GM19043 (cell line): ENCODE data around the gene PRAMEF20.
"Not testable (repeated sequence)": the region's sequence is repeated elsewhere in the genome, so short reads cannot be mapped to it uniquely, and the experiment has no call there.

Experiments
- ATAC-seq: cut with Tn5 transposase; IDR thresholded peaks from one replicate; pipeline ENCODE4 v1.9.1; 2021; ENCODE audit warnings: low read depth; ENCODE audit not compliant: unreplicated experiment

Gene PRAMEF20

DNA sequence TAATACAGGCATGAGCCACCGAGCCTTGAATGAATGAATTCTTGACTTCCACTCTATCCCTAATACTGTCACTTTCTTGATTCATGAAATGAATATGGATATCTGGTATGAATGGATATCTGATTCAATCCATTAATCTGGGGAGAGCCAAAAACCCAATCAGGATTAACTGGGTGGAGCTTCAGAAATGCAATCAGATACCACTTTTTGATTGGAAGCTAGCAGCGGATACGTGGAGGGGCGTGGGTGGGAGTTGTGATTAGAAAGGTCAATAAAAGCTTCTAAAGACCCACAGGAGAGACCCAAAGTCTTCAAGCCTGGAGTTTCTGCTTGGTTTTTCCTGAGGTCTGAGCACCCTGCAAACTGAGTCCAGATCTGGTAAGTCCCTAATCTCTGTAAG is at the start of gene PRAMEF20:
TSS of gene PRAMEF20 (plus strand) at position 301 of the 400 bp plus-strand sequence. CDS start 5,905 bp downstream, outside the sequence.
- not testable (repeated sequence) for ATAC-seq

DNA sequence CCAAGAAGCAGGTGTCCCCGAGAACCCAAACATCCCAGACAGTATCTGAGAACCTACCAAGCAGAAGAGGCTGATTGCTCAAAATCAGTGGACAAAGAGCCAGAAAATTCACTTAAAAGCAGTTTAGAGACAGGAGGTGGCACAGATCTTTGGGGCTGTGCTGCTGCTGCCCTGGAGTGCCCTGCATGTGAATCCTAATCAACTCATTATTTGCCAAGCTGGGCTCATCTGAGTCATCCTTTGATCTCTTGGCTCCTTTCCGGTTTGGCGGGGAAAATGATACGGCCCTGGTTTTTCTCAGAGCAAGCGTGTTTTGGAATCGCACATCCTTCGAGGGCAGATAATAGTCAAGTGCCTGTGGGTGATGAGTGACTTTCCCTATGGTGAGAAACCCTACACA is 47.9 kb upstream of the PRAMEF20 start:
- ATAC-seq = not testable (repeated sequence)

DNA sequence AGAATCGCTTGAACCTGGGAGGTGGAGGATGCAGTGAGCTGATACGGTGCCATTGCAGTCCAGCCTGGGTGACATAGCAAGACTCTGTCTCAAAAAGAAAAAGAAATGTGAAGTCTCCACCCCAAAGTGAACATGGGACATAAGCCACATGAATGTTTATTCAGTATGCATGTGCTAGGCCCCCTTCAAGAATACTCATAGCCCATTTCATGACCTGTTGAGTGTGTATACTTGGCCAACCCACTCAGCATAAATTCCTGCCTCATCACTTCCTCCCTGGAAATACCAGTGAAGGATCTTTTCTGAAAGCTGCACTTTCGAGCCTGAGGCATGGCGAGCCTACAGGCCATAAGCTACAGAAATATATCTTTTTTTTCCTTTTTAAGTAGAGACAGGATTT is 45.3 kb upstream of the PRAMEF20 start:
- not testable (repeated sequence) for ATAC-seq

DNA sequence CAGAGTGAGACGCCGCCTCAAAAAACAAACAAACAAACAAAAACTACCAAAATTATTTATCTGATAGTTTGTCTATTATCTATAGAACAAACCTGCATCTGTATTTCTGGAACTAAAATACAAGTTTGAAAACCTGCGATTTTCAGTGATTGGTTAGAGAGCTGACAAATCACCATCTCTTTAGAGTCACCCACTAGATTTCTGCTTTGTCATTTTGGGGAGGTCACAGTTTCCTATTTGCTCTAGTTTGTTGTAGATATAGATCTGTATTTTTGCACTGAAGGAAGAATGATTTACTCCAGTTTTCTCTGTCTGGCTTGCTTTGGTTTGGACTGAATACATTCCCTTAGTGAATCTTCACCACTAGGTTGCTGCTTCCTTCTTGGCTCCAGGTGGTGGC is 43.7 kb upstream of the PRAMEF20 start:
- ATAC-seq = not testable (repeated sequence)

DNA sequence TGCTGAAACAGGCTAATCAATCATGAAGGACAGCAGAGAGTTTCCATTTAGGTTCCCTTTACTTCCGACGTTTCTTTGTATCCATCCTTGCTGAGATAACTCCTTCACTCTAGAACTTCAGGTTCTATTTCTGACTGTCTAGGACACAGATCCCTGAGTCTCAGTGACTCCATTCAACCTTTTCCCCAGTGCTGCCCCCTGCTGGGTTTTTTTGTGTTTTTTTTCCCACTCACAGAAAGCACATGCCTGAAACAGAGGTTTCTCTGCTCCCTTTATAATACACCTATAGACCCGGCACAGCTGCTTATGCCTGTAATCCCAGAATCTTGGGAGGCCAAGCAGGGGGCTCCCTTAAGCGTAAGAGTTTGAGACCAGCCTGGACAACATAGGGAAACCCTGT is 41.7 kb upstream of the PRAMEF20 start:
- ATAC-seq = not testable (repeated sequence)

DNA sequence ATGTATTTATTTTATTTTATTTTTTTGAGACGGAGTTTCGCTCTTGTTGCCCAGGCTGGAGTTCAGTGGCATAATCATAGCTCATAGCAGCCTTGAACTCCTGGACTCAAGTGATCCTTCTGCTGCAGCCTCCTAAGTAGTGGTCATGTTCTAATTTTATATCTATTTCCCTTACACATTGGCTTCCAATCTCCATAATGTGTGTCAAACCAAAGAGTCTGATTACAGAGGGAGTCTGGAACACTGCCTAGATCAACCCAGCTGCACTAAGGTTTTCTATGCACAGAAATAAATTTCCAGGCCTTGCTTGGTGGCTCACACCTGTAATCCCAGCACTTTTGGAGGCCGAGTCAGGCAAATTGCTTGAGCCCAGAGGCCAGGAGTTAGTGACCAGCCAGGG is 31.3 kb upstream of the PRAMEF20 start:
- not testable (repeated sequence) for ATAC-seq

DNA sequence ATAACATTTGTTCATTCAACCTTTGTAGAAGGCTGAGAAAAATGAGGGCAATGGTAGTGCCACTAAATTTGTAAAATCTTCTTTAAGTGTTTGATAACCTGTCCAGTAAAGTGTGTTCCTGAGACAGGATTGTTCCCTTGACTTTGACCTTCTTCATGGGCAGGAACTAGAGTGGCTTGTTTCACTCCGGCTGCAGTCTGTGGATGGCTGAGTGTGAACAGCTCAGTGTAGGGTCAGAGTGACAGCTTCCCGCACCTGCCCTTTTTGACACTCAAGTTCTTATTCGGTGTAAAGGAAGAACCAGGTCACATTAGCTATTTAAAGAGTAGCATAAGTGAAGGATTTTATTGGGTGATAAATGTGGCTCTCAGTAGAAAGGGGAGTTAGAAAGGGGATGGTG is 29.9 kb upstream of the PRAMEF20 start:
- ATAC-seq = not testable (repeated sequence)

DNA sequence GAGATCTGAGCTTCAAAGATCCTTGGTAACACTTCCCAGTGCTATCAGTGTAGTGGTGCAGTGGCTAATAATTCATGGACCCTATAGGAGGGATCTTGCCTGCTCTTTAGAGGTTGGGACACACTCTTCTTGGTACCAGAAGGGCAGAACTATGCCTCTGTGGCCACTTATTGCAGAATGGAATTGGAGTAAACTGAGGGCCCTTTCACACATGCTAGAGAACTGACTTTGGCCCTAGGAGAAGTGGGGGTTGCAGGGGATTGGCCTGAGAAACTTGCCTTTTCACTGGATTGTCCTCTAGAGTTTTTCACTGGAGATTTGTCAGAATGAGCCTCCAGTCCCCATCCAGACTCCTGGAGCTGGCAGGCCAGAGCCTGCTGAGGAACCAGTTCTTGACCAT is 20.9 kb upstream of the PRAMEF20 start, which contains the start of gene PRAMEF17:
TSS of gene PRAMEF17 (plus strand) at position 301 of the 400 bp plus-strand sequence. CDS start at position 327, 26 bp downstream.
- ATAC-seq = not testable (repeated sequence)

DNA sequence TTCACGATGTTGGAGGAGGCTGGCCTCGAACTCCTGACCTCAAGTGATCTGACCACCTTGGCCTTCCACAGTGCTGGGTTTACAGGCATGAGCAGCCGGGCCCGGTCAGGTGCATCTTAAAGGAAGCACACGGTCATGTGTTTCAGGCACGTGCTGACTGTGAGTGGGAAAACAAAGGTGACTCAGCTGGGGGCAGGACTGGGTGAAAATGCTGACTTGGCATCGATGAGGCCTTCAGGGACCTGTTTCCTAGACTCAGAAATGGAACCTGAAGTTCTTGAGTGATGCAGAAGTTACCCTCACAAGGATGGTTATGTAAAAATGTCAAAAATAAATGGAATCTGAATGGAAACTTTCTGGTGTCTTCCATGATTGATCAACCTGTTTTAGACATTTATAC is 17.2 kb upstream of the PRAMEF20 start:
- not testable (repeated sequence) for ATAC-seq

DNA sequence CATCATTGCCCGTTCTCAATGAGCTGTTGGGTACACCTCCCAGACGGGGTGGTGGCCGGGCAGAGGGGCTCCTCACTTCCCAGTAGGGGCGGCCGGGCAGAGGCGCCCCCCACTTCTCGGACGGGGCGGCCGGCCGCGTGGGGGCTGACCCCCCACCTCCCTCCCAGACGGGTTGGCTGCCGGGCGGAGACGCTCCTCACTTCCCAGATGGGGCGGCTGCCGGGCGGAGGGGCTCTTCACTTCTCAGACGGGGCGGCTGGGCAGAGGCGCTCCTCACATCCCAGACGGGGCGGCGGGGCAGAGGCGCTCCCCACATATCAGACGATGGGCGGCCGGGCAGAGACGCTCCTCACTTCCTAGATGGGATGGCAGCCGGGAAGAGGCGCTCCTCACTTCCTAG is 15.5 kb upstream of the PRAMEF20 start:
- not testable (repeated sequence) for ATAC-seq

DNA sequence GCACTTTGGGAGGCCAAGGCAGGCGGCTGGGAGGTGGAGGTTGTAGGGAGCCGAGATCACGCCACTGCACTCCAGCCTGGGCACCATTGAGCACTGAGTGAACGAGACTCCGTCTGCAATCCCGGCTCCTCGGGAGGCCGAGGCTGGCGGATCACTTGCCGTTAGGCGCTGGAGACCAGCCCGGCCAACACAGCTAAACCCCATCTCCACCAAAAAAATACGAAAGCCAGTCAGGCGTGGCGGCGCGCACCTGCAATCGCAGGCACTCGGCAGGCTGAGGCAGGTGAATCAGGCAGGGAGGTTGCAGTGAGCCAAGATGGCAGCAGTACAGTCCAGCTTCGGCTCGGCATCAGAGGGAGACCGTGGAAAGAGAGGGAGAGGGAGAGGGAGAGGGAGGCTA is 14.9 kb upstream of the PRAMEF20 start:
- ATAC-seq = not testable (repeated sequence)

DNA sequence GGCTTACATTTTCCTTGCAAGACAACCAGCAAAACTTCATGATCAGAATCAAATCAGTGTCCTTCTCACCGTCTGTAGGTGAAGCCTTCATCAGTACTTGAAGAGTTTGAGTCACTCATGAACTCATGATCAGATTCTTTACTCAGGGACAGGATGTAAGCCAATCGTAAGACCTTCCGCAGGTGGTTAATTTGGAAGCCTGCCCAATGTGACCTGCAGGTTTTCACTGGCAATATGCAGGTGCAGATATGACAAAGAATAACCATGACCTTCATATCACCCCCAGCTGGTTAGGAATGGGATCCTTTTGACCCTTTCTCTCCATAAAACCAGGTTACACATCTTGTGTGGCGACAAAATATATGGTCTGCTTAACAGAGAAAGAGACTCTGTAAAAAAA is 2.4 kb upstream of the PRAMEF20 start:
- no peak for ATAC-seq

DNA sequence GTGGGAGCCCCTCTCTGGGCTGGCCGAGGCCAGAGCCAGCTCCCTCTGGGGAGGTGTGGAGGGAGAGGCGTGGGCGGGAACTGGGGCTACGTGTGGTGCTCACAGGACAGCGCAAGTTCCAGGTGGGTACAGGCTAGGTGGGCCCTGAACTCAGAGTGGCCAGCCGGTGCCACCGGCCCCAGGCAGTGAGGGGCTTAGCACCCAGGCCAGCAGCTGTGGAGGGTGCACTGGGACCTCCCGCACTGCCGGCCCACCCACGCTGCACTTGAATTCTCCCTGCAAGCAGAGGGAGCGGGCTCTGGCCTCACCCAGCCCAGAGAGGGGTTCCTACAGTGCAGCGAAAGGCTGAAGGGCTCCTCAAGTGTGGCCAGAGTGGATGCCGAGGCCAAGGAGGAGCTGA is 20.2 kb downstream of the PRAMEF20 start:
- ATAC-seq = no peak

DNA sequence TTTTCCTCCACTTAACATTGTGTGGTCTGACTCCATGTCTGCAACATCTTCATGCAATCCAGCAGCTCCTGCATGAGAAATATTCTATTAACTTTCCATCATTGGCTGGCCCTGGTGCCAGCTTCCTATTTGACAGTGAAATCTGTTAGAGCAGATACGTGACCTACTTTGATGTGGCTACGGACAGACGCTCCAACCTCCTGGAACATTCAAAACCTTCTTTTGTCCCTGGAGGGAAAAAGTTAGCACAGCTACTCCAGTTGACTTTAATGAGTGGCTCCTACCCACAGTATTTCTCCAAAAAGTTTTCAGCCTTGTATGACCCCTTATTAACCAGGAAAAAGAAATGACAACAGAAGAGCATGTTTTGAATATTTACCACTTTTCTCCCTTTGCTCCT is 22.0 kb downstream of the PRAMEF20 start:
- ATAC-seq = no peak

DNA sequence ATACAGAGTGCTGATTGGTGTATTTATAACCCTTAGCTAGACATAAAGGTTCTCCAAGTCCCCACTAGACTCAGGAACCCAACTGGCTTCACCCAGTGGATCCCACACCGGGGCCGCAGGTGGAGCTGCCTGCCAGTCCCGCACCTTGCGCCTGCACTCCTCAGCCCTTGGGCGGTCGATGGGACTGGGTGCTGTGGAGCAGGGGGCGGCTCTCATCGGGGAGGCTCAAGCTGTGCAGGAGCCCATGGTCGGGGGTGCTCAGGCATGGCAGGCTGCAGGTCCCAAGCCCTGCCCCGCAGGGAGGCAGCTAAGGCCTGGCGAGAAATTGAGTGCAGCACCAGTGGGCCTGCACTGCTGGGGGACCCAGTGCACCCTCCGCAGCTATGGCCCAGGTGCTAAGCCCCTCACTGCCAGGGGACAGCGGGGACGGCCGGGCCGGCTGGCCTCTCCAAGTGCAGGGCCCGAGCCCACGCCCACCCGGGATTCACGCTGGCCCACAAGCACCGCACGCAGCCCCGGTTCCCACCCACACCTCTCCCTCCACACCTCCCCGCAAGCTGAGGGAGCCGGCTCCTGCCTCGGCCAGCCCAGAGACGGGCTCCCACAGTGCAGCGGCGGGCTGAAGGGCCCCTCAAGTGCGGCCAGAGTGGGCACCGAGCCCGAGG is 23.6 kb downstream of the PRAMEF20 start:
- not testable (repeated sequence) for ATAC-seq

DNA sequence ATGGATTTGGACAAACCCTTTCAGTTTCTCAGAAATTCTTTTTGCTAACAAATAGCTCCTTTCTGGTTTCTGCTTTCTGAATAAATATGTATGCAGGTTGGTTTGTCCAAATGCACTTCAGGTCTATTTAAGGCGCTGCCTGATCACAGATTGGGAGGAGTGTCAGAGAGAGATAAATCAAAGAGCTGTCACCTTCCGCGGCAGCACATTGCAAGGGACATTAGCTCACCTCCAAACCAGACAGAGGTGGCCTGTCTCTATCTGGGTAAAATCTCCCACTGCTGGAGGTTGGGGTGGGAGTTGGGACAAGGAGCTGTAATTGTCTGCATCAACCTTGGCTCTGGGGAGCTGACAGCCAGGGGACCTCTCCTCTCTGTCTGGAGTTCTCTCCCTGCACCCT is 25.2 kb downstream of the PRAMEF20 start:
- no peak for ATAC-seq

DNA sequence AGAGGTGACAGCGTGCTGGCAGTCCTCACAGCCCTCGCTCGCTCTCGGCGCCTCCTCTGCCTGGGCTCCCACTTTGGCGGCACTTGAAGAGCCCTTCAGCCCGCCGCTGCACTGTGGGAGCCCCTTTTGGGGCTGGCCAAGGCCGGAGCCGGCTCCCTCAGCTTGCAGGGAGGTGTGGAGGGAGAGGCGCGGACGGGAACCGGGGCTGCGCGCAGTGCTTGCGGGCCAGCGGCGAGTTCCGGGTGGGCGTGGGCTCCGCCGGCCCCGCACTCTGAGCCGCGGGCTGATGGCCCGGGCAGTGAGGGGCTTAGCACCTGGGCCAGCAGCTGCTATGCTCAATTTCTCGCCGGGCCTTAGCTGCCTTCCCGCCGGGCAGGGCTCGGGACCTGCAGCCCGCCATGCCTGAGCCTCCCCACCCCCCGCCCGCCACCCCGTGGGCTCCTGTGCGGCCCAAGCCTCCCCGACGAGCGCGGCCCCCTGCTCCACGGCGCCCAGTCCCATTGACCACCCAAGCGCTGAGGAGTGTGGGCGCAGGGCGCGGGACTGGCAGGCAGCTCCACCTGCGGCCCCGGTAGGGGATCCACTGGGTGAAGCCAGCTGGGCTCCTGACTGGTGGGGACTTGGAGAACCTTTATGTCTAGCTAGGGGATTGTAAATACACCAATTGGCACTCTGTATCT is 29.0 kb downstream of the PRAMEF20 start:
- ATAC-seq = not testable (repeated sequence)

DNA sequence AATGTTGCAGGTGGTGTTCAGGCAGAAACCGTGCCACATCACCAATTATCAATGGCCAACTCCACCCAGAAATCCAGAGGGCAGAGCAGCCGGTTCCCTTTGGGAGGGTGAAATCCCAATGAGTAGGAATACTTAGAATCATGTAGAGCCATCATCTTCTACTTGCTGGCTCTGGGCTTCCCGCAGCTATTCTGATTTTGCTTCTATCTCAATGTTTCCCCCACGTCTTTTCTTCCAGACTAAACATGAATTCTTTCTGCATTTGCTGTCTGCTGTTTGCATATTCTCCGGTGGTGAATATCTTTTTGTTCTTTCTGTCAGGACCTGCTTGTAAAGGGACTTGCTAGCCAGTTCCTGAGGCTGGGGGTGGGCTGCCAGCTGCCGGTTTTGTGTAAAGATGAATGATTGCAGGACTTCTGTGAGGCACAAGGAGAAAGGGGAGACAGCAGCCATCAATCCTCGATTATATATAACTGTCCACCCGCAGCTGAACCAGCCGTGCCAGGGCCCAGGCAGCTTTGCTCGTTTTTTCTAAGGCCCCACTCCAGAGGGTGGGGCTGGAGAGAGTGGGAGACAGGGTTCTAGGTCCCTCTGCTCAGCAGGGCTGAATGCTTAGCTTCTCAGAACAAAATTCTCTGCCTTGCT is 33.2 kb downstream of the PRAMEF20 start:
- no peak for ATAC-seq

DNA sequence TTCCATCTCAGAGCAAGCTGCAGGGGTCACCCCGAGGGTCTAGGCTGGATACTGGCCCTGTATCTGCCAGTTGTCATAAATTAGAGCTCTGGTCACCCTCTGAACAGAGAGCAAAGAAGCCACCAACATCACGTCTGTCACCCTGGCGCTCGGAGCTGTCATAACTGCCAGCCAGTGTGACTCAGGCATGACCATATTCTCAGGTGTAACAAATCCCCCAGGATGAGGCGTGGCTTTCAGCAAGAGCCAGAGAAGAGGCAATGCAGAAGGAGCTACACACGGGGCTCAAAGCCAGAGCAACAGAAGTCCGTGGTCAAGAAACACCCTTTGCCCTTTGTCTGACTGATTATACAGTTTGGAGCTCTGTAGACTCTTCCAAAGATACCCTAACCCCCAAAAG is 40.0 kb downstream of the PRAMEF20 start:
- no peak for ATAC-seq

DNA sequence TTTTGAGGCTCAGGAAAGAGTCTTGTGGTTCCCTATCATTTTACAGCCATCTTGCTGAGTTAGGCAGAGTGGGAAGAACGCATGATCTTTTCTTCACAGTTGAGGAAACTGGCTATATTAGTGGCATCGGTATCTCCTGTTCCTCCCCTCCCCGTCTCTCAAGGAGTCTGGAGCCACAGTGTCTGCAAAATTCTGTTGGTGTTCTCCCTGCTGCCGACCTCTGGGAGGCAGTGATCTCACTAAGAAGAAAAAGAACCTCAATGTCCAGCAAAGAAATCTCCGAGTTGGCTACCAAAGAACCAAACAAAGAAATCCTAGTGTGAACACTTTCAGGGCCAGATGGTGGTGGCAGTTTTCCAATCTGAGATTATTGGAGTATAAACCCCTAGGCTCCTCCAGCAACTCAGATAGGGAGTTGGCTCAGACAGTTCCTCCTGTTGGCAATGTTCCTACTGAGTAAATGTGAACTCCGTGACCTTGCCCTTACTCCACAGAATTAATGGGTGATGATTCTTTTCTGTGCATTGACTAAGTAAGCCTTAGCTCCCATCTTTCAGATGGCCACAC is 41.2 kb downstream of the PRAMEF20 start:
- no peak for ATAC-seq

DNA sequence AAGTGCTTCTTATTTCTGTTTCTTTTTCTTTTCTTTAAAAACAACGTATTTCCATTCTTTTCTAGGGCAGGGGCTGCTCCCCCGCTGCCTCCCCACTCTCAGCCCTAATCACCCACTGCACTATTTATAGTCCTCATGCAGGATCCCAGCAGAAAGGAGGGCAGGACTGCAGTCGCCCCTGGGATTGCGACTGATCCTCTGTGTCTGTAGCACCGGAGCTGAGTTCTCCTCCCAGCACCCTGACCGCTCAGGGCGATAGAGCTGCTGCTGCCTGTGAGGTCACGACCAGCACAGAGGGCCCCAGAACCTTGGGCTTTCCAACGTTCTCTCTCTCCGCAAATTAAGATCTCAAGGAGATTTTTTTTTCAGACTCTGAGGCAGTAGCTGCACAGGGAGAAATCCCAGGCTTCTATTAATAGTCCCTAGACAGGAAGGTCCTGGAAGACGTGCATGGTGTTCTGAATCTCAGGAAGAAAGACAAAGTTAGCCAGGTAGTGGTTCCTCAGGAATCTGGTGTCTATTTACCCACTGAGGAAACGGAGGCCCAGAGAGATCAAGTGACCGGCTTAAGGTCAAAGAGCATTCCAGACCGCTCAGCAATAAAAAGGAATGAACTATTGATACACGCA is 46.8 kb downstream of the PRAMEF20 start:
- ATAC-seq = no peak
